ENCODE measurements around the gene CEP112. TPM values are rescaled to one million over a fixed set of nuclear protein-coding genes. Genes with fewer than 3 reads are reported as not detected.

Gene CEP112
- total RNA-seq, 1 experiment from 2014 or later, result 9.5 TPM

DNA sequence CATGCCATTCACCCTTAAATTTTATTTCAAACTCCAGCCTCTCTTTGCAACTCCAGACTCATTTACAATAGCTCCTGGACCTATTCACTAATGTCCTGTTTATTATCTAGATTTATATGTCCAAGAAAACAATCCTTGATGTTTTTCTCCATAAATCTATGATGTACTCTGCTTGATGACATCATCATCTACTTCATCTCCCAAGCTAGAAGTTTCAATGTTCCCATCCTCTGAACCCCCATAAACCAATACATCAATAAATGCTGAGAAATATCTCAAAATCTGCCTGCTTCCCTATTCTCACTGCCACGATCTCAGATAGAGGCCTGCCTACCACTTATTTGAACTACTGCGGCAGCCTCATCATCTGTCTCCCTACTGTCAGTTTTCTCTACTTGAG, 4.2 kb downstream of the CEP112 start:
- Histone ChIP-seq H3K36me3 (ENCODE audit: control insufficient read depth, insufficient read depth, low read length) (peaks cover 4% of the 10 kb centered on the region; the same call in 1 of the 2 replicates), H3K4me3 (ENCODE audit: low read depth in 2 of 2, low read length in 2 of 2) (no peak overlapping the region), H3K27me3 (ENCODE audit: control insufficient read depth, insufficient read depth, low read length) (no peaks in the 10 kb centered on the region), H3K27ac (ENCODE audit: low read length) (no peak overlapping the region), H3K9me3 (ENCODE audit: control insufficient read depth, insufficient read depth, low read depth, low read length) (no peaks in the 10 kb centered on the region), H3K4me1 (ENCODE audit: control insufficient read depth, insufficient read depth, low read length) (peaks cover 7% of the 10 kb centered on the region)
- in situ Hi-C loops (cut with HindIII; ENCODE audit: low pct_unique_long_range_greater_than_20kb, low sequenced_read_pairs) (no loop called here), intact Hi-C loops (cut with micrococcal nuclease; ENCODE audit: unreplicated experiment) (no loop called here)
- ATAC-seq, result no peak
- no peak for TF ChIP-seq SIN3A (IDR thresholded peaks at IDR 0.05; ENCODE audit: borderline replicate concordance, insufficient read depth, low read depth, low read length)
- no peak for TF ChIP-seq POLR2AphosphoS5 (IDR thresholded peaks at IDR 0.05; ENCODE audit: low read depth, low read length)
- ChIA-PET POLR2A (no interaction called here), CTCF (no interaction called here)
- DNase-seq (ENCODE audit: low read depth, low spot score), result no peak
- no TSS peak for BruUV-seq (replicated peaks)

DNA sequence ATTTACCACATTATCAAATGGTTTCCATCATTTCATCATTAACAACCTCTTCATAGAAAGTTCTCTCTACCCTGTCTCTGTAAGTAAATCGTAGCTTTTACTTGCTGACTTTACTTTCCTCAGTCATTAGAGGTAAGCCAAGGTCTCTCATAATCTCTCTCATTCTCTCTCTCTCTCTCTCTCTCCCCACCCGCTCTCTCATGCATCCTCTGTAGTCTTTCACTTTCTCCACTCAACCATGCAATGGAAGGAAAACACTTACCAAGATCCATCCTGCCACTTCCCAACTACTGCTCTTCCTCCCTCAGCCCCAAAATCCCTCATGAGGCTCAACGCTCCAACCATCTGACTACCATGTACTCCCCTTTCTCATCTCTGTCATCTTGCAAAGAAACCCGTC, 6.1 kb downstream of the CEP112 start:
- in situ Hi-C loops (cut with HindIII; ENCODE audit: low pct_unique_long_range_greater_than_20kb, low sequenced_read_pairs), result no loop called here
- ChIA-PET POLR2A (interaction anchor here (0.6 kb wide), 1 partner anchor 243 kb away, joined by 3 read pairs; no protein-coding TSS in a partner anchor), CTCF (no interaction called here)
- no peaks in the 10 kb centered on the region; the same call in 1 of the 2 replicates for H3K36me3 ChIP-seq (ENCODE audit: control insufficient read depth, insufficient read depth, low read length)
- no peak for TF ChIP-seq SIN3A (IDR thresholded peaks at IDR 0.05; ENCODE audit: borderline replicate concordance, insufficient read depth, low read depth, low read length)
- TF ChIP-seq, protein P1, sequence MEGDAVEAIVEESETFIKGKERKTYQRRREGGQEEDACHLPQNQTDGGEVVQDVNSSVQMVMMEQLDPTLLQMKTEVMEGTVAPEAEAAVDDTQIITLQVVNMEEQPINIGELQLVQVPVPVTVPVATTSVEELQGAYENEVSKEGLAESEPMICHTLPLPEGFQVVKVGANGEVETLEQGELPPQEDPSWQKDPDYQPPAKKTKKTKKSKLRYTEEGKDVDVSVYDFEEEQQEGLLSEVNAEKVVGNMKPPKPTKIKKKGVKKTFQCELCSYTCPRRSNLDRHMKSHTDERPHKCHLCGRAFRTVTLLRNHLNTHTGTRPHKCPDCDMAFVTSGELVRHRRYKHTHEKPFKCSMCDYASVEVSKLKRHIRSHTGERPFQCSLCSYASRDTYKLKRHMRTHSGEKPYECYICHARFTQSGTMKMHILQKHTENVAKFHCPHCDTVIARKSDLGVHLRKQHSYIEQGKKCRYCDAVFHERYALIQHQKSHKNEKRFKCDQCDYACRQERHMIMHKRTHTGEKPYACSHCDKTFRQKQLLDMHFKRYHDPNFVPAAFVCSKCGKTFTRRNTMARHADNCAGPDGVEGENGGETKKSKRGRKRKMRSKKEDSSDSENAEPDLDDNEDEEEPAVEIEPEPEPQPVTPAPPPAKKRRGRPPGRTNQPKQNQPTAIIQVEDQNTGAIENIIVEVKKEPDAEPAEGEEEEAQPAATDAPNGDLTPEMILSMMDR (IDR thresholded peaks at IDR 0.05), result no peak
- TF ChIP-seq, protein P2, sequence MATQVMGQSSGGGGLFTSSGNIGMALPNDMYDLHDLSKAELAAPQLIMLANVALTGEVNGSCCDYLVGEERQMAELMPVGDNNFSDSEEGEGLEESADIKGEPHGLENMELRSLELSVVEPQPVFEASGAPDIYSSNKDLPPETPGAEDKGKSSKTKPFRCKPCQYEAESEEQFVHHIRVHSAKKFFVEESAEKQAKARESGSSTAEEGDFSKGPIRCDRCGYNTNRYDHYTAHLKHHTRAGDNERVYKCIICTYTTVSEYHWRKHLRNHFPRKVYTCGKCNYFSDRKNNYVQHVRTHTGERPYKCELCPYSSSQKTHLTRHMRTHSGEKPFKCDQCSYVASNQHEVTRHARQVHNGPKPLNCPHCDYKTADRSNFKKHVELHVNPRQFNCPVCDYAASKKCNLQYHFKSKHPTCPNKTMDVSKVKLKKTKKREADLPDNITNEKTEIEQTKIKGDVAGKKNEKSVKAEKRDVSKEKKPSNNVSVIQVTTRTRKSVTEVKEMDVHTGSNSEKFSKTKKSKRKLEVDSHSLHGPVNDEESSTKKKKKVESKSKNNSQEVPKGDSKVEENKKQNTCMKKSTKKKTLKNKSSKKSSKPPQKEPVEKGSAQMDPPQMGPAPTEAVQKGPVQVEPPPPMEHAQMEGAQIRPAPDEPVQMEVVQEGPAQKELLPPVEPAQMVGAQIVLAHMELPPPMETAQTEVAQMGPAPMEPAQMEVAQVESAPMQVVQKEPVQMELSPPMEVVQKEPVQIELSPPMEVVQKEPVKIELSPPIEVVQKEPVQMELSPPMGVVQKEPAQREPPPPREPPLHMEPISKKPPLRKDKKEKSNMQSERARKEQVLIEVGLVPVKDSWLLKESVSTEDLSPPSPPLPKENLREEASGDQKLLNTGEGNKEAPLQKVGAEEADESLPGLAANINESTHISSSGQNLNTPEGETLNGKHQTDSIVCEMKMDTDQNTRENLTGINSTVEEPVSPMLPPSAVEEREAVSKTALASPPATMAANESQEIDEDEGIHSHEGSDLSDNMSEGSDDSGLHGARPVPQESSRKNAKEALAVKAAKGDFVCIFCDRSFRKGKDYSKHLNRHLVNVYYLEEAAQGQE (IDR thresholded peaks at IDR 0.05; ENCODE audit: insufficient read depth in 1 of 2, low read depth in 2 of 2, low read length in 1 of 2), result no peak
- BruUV-seq (replicated peaks), result no TSS peak
- H3K4me1 ChIP-seq (ENCODE audit: control insufficient read depth, insufficient read depth, low read length), result peaks cover 5% of the 10 kb centered on the region
- H3K4me3 ChIP-seq (ENCODE audit: low read depth in 2 of 2, low read length in 2 of 2), result no peak overlapping the region
- DNase-seq (ENCODE audit: low read depth, low spot score), result no peak
- H3K27me3 ChIP-seq (ENCODE audit: control insufficient read depth, insufficient read depth, low read length), result no peaks in the 10 kb centered on the region
- no peak for ATAC-seq
- intact Hi-C loops (cut with micrococcal nuclease; ENCODE audit: unreplicated experiment), result no loop called here
- H3K27ac ChIP-seq (ENCODE audit: low read length), result no peak overlapping the region
- no peaks in the 10 kb centered on the region for H3K9me3 ChIP-seq (ENCODE audit: control insufficient read depth, insufficient read depth, low read depth, low read length)

DNA sequence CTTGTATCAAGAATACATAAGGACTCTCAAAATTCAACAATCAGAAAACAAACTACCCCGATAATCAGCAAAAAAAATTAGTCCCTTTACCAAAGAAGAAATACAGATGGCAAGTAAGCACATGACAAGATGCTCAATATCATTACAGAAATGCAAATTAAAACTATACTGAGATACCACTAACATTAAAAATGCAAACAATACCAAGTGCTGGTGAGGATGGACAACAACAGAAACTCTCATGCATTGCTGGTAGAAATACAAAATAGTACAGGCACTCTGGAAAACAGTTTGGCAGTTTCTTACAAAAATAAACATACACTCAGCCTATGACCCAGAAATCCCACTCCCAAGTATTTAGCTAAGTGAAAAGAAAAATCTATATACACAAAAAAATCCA, 7.5 kb downstream of the CEP112 start:
- no peaks in the 10 kb centered on the region for H3K4me1 ChIP-seq (ENCODE audit: control insufficient read depth, insufficient read depth, low read length)
- POLR2A ChIA-PET, result no interaction called here
- TF ChIP-seq POLR2AphosphoS5 (IDR thresholded peaks at IDR 0.05; ENCODE audit: low read depth, low read length), result no peak
- TF ChIP-seq, protein P1 (IDR thresholded peaks at IDR 0.05), result no peak
- TF ChIP-seq SIN3A (IDR thresholded peaks at IDR 0.05; ENCODE audit: borderline replicate concordance, insufficient read depth, low read depth, low read length), result no peak
- TF ChIP-seq, protein P2 (IDR thresholded peaks at IDR 0.05; ENCODE audit: insufficient read depth in 1 of 2, low read depth in 2 of 2, low read length in 1 of 2), result no peak
- no peak for TF ChIP-seq TCF7L2 (IDR thresholded peaks at IDR 0.05; ENCODE audit: low read depth, low read length)
- in situ Hi-C loops (cut with HindIII; ENCODE audit: low pct_unique_long_range_greater_than_20kb, low sequenced_read_pairs) (no loop called here), intact Hi-C loops (cut with micrococcal nuclease; ENCODE audit: unreplicated experiment) (no loop called here)
- H3K4me3 ChIP-seq (ENCODE audit: low read depth in 2 of 2, low read length in 2 of 2), result no peak overlapping the region
- BruUV-seq (replicated peaks), result no TSS peak
- no peak for DNase-seq (ENCODE audit: low read depth, low spot score)
- H3K27me3 ChIP-seq (ENCODE audit: control insufficient read depth, insufficient read depth, low read length), result no peaks in the 10 kb centered on the region
- no peaks in the 10 kb centered on the region; the same call in 1 of the 2 replicates for H3K36me3 ChIP-seq (ENCODE audit: control insufficient read depth, insufficient read depth, low read length)
- CTCF ChIA-PET, result no interaction called here
- H3K9me3 ChIP-seq (ENCODE audit: control insufficient read depth, insufficient read depth, low read depth, low read length), result no peaks in the 10 kb centered on the region
- no peak overlapping the region for H3K27ac ChIP-seq (ENCODE audit: low read length)
- no peak for ATAC-seq
